ENCODE measurements around the gene TRIM17. TPM values are rescaled to one million over a fixed set of nuclear protein-coding genes. Genes with fewer than 3 reads are reported as not detected.

The TRIM17 gene
- total RNA-seq, 1 donor from 2014 or later, result 6.3 TPM

- Mint-ChIP-seq H3K9me3 (no peaks in the 10 kb centered on the region), H3K27me3 (ENCODE audit: low read depth) (no peaks in the 10 kb centered on the region), H3K36me3 (ENCODE audit: low read depth) (no peaks in the 10 kb centered on the region), H3K4me1 (peaks cover 37% of the 10 kb centered on the region), H3K27ac (ENCODE audit: unreplicated experiment) (peak overlapping the region; percentile 93), H3K4me3 (peak overlapping the region; percentile 96)
- no peak for DNase-seq (ENCODE audit: low read depth, low spot score)
- TF ChIP-seq CTCF (conservative IDR thresholded peaks at IDR 0.05), result no peak
Observed at GRCh38 chr1:228405200-228405978, 11.3 kb downstream of the TRIM17 start.

GRCh38 chr1:228404107-228404720 lies 12.4 kb downstream of the TRIM17 start:
- no peak for TF ChIP-seq CTCF (conservative IDR thresholded peaks at IDR 0.05)
- DNase-seq (ENCODE audit: low read depth, low spot score), result no peak
- H3K9me3 Mint-ChIP-seq, result no peaks in the 10 kb centered on the region
- H3K4me1 Mint-ChIP-seq, result peaks cover 37% of the 10 kb centered on the region
- no peaks in the 10 kb centered on the region for H3K36me3 Mint-ChIP-seq (ENCODE audit: low read depth)
- peak overlapping the region; percentile 96 for H3K4me3 Mint-ChIP-seq
- no peak overlapping the region for H3K27ac Mint-ChIP-seq (ENCODE audit: unreplicated experiment)
- no peaks in the 10 kb centered on the region for H3K27me3 Mint-ChIP-seq (ENCODE audit: low read depth)

GRCh38 chr1:228403231-228403631 lies 13.4 kb downstream of the TRIM17 start:
- no peaks in the 10 kb centered on the region for H3K9me3 Mint-ChIP-seq
- TF ChIP-seq CTCF (conservative IDR thresholded peaks at IDR 0.05), result no peak
- no peaks in the 10 kb centered on the region for H3K36me3 Mint-ChIP-seq (ENCODE audit: low read depth)
- no peaks in the 10 kb centered on the region for H3K27me3 Mint-ChIP-seq (ENCODE audit: low read depth)
- DNase-seq (ENCODE audit: low read depth, low spot score), result no peak
- H3K4me1 Mint-ChIP-seq, result peaks cover 37% of the 10 kb centered on the region
- peak overlapping the region; percentile 76 for H3K4me3 Mint-ChIP-seq
- H3K27ac Mint-ChIP-seq (ENCODE audit: unreplicated experiment), result peak overlapping the region; percentile 90

- TF ChIP-seq CTCF (conservative IDR thresholded peaks at IDR 0.05), result no peak
- Mint-ChIP-seq H3K9me3 (no peaks in the 10 kb centered on the region), H3K4me1 (peaks cover 33% of the 10 kb centered on the region), H3K4me3 (peak overlapping the region; percentile 76), H3K36me3 (ENCODE audit: low read depth) (no peaks in the 10 kb centered on the region), H3K27me3 (ENCODE audit: low read depth) (no peaks in the 10 kb centered on the region), H3K27ac (ENCODE audit: unreplicated experiment) (no peak overlapping the region)
- no peak for DNase-seq (ENCODE audit: low read depth, low spot score)
Observed at GRCh38 chr1:228402641-228403025, 14.0 kb downstream of the TRIM17 start.

GRCh38 chr1:228401782-228402640 lies 14.7 kb downstream of the TRIM17 start:
- H3K27ac Mint-ChIP-seq (ENCODE audit: unreplicated experiment), result no peak overlapping the region
- no peak for DNase-seq (ENCODE audit: low read depth, low spot score)
- no peak for TF ChIP-seq CTCF (conservative IDR thresholded peaks at IDR 0.05)
- H3K4me3 Mint-ChIP-seq, result peak overlapping the region; percentile 59
- no peaks in the 10 kb centered on the region for H3K27me3 Mint-ChIP-seq (ENCODE audit: low read depth)
- H3K36me3 Mint-ChIP-seq (ENCODE audit: low read depth), result no peaks in the 10 kb centered on the region
- peaks cover 33% of the 10 kb centered on the region for H3K4me1 Mint-ChIP-seq
- H3K9me3 Mint-ChIP-seq, result no peaks in the 10 kb centered on the region

Measured in neural crest cell (in vitro differentiated cells).